Choroid plexus epithelial cell (primary cell): ENCODE data around the gene APBB2.

Experiments
- DNase-seq: peaks from one replicate; pipeline ENCODE4 v3.0.0-alpha.2; 2010; ENCODE audit warnings: low read depth
- H3K4me3 ChIP-seq: 2 replicates; pipeline ENCODE4 v1.5.1; 2011; ENCODE audit warnings: low read depth, mild to moderate bottlenecking, control low read depth, low read length, moderate library complexity
- TF ChIP-seq, protein P1 (sequence below): conservative IDR thresholded peaks from 2 replicates; pipeline ENCODE4 v1.5.1; 2011; ENCODE audit warnings: low read depth, mild to moderate bottlenecking, control low read depth, inconsistent platforms, low read length, moderate library complexity

The APBB2 gene

DNA sequence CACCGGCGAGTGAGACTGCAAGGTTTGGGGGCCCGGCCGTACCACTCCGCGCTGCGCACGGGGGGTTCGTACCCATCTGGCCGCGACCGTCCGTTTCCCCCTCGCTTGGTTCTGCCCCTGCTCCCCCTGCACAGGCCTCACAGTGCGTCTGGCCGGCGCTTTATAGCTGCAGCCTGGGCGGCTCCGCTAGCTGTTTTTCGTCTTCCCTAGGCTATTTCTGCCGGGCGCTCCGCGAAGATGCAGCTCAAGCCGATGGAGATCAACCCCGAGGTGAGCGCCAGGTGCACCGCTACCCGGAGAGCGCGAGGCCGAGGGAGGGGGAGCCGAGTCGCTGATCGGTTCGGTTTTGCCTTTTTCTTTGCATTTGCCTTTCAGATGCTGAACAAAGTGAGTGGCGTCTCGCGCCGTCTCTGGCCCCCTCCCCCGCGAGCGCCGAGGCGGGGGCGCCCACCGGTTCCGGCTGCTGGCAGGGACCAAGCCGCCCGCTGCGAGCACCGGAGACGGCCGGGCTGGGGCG, 42.5 kb upstream of the APBB2 start, which contains the start of gene UCHL1:
Gene UCHL1 (plus strand): TSS at position 189 of the 517 bp plus-strand sequence. CDS start 49 bp downstream, at position 238.
- TF ChIP-seq, protein P1, sequence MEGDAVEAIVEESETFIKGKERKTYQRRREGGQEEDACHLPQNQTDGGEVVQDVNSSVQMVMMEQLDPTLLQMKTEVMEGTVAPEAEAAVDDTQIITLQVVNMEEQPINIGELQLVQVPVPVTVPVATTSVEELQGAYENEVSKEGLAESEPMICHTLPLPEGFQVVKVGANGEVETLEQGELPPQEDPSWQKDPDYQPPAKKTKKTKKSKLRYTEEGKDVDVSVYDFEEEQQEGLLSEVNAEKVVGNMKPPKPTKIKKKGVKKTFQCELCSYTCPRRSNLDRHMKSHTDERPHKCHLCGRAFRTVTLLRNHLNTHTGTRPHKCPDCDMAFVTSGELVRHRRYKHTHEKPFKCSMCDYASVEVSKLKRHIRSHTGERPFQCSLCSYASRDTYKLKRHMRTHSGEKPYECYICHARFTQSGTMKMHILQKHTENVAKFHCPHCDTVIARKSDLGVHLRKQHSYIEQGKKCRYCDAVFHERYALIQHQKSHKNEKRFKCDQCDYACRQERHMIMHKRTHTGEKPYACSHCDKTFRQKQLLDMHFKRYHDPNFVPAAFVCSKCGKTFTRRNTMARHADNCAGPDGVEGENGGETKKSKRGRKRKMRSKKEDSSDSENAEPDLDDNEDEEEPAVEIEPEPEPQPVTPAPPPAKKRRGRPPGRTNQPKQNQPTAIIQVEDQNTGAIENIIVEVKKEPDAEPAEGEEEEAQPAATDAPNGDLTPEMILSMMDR: no peak
- H3K4me3 ChIP-seq: peak within 1 kb of the TSS; percentile 88
- peak; percentile 96 for DNase-seq

- H3K4me3 ChIP-seq: peak overlapping the region; percentile 88
- TF ChIP-seq, protein P1: no peak
Observed at GRCh38 chr4:41256131-41256739, 41.9 kb upstream of the APBB2 start.

GRCh38 chr4:41245983-41246382, 31.6 kb upstream of the APBB2 start:
- TF ChIP-seq, protein P1: no peak
- DNase-seq: no peak
- no peak overlapping the region for H3K4me3 ChIP-seq

More at GRCh38 chr4:41256131-41256739, 41.9 kb upstream of the APBB2 start:
- peak; percentile 76 for DNase-seq

GRCh38 chr4:41241919-41242318, 27.6 kb upstream of the APBB2 start:
- TF ChIP-seq, protein P1: no peak
- H3K4me3 ChIP-seq: no peak overlapping the region
- DNase-seq: peak; percentile 10

DNA sequence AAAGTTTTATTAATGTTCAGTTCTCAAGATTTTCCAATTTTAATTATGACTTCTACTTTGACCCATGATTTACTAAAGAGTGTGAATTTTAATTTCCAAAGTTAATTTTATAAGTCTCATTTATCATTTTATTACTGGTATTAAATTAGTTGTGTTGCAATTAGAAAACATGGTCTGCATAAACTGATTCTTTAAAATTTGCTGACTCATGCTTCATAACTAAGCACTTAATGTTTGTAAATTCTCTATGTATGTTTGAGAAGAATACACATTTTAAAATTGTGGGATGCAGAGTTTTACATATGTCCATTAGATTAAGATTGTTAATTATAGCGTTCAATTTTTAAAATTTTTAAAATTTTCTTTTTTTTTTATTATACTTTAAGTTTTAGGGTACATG, 22.2 kb upstream of the APBB2 start:
- TF ChIP-seq, protein P1: no peak
- DNase-seq: no peak
- H3K4me3 ChIP-seq: no peak overlapping the region

DNA sequence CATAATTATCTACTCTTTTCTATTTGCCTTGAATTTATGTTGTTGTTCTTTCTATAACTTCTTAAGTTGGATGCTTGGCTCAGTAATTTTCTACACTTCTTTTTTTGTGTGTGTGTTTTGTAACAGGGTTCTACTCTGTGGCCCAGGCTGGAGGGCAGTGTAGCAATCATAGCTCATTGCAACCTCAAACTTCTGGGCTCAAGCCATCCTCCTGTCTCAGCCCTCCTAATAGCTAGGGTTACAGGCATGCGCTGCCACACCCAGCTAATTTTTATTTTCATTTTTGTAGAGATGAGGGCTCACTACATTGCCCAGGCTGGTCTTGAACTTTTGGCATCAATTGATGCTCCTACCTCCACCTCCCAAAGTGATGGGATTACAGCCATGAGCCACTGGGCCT, 21.7 kb upstream of the APBB2 start:
- TF ChIP-seq, protein P1: no peak
- no peak overlapping the region for H3K4me3 ChIP-seq
- DNase-seq: no peak

- DNase-seq: no peak
- TF ChIP-seq, protein P1: no peak
- no peak overlapping the region for H3K4me3 ChIP-seq
Observed at GRCh38 chr4:41232856-41233255, 18.5 kb upstream of the APBB2 start.
